ENCODE measurements around the gene USP6NL.
"Not testable (repeated sequence)": the region's sequence is repeated elsewhere in the genome, so short reads cannot be mapped to it uniquely, and the experiment has no call there.

The USP6NL gene

DNA sequence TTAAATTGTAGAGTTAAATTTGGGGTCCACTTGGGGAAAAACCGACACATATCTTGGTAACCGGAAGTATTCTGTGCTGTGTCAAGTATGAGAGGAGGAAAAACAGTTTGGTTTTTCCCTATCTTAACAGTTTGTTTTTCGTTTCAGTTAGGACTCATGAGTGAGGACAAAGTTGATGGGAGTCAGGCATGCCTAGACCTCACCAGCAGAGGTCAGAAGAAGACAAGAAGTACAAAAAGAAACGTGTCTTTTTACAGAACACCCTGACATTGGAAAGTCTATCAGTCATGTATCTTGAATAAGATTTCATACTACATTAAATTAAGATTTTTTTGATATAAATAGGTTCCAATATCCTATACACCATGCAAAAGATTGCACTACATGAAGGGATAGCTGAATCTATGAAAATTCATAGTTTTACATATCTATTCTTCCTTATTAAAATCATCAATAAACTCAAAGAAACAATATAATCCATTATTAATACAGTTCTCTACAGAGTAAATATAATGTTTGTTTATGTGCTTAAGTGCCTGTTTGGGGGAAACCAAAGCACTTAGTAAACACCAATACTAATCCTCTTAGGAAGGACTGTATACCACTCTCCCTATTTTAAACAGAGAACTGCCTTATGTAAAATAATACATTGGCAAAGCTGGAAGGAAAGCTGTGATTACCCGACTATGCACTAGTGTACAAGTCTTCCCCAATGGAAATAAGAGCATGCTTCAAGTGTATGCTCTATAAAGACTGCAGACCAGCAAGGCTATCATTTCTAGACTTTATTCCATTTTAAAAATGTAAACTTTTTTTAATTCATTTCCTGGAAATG is 95.6 kb downstream of the USP6NL start:
- no peak for DNase-seq (ENCODE audit: low read depth)

DNA sequence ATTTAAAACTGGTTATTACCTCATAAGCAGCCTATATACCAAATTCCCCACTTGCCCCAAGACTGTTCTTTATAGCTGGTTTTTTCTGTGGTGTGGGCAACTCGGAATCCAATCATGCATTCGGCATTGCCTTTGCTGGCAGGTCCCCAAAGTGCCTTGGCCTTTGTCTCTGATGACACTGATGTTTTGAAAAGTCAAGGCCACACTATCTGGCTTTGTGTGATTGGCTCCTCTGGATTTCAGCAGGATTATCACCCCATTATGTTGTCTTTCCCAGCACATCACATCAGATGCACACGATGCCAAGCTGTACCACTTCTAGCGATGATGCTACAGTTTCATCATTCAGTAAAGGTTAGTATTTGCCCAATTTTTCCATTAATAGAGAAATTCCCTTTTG is 97.7 kb downstream of the USP6NL start:
- DNase-seq (ENCODE audit: low read depth), result no peak

DNA sequence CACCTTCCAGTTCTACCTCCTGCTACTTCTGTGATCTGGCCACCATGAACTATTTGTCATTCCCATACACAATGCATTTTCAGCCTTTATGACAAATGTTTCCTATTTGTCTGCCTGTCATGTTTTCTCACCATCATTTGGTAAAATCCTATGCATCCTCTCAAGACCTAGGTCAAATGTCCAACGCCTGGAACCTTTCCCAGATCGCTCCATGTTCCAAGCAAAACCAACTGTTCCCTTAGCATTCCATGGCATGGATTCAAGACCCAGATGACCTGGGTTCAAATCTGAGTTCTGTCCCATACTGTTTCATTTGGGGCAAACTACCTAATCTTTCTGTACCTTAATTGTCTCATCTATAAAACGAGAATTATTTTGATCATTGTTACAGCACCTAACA is 98.9 kb downstream of the USP6NL start:
- no peak for DNase-seq (ENCODE audit: low read depth)

DNA sequence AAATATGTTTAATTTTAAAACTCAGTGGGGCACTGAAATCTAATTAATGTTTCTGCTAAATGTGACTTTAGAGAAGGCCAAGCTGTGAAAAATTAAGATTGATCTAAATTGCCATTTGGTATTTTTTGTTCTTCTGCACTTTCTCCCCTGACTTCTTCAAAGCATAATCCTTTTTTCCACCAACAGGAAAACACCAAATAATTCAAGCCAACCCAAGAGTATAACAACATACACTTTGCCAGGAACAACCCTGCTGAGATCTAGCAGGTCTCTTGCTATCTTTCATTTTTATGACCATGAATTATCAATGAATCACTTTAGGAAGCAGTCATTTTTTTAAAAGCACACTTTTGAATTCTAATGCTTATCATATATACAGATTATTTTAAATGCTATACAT is 100.1 kb downstream of the USP6NL start:
- DNase-seq (ENCODE audit: low read depth), result no peak

DNA sequence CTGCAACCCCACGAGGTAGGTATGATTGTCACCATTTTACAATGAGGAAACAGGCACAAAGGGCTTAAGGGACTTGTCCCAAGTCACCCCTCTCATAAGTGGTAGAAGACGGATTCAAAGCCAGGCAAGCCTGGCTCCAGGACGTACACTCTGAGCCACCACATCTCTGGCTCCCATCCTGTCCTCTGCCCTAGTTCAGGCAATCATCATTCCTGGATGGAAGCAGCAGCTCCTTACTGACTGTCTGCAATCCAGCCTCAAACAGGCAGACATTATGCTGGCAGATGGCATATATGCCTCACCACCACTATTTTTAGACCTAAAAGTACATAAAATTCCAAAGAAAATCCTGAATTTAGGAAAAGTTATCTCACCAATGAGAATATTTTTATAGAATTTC is 100.7 kb downstream of the USP6NL start:
- DNase-seq (ENCODE audit: low read depth), result no peak

DNA sequence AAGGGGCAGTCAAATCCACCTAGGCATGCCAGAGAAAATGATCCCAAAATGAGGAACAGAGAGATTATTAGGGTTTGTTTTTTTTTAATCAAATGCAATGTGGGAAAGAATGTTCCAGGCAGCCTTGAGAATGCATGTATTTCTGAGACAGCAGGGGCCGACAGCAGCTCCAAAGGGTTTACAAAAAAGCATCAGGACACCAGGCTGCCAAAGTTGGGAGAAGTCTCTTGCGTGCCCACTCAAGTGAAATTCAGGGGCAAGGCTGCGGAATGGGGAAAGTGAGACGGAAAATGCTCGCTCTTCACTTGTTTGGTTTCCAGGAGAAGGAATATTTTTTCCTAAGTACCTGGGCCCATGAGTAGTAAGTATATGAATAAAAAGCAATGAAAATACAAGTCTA is 101.2 kb downstream of the USP6NL start:
- DNase-seq (ENCODE audit: low read depth), result no peak

DNA sequence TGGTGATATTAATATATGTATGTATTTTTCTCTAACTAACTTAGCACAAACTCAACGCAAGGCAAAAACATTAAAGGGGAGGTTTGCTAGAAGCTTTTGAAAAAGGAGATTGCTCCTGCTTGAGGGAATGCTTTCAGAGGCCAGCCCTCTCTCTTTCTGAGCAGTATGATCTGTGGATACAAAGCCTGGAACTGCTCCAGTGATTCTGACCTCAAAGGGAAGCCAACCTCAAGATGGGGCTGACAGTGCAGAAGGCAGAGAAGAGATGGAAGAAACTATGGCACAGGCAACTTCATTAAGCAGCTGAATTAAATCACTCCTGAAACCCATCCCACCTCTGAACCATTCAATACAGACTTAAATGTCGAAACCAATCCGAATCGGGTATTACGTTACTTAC is 102.4 kb downstream of the USP6NL start:
- no peak for DNase-seq (ENCODE audit: low read depth)

DNA sequence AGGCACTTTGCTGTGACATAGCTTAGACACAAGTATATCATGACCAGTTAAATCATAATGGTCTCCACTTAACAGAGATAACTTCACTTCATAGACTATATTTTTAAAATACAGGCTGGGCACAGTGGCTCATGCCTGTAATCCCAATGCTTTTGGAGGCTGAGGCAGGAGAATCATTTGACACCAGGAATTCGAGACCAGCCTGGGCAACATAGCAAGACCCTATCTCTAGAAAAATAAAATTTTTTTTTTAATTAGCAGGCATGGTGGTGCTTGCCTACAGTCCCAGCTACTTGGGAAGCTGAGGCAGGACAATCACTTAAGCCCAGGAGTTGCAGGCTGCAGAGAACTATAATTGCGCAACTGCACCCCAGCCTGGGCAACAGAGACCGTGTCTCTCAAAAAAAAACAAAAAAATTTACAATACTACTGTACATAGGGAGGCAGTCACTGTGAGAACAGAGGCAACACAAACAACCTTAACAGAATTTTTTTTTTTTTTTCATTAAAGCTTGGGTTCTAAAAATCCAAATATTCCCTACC is 105.1 kb downstream of the USP6NL start:
- DNase-seq (ENCODE audit: low read depth), result no peak

DNA sequence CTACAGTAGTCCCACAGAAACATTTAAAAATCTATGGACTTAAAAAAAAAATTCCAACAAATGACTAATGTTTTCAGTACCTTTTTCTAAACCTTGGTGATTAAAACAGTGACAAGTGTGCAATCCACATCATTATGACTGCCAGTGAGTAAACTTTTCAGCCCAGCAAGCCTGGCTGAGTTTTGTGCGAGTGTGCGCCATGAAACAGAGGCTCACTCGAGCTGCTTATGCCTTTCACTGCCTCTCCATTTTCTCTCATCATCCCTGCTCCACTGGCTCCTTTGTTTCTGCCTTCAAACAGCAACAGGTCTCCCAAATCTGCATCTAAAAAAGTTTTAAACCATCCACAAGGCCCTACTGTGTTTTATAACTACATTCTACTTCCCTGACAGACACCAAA is 105.8 kb downstream of the USP6NL start:
- no peak for DNase-seq (ENCODE audit: low read depth)

DNA sequence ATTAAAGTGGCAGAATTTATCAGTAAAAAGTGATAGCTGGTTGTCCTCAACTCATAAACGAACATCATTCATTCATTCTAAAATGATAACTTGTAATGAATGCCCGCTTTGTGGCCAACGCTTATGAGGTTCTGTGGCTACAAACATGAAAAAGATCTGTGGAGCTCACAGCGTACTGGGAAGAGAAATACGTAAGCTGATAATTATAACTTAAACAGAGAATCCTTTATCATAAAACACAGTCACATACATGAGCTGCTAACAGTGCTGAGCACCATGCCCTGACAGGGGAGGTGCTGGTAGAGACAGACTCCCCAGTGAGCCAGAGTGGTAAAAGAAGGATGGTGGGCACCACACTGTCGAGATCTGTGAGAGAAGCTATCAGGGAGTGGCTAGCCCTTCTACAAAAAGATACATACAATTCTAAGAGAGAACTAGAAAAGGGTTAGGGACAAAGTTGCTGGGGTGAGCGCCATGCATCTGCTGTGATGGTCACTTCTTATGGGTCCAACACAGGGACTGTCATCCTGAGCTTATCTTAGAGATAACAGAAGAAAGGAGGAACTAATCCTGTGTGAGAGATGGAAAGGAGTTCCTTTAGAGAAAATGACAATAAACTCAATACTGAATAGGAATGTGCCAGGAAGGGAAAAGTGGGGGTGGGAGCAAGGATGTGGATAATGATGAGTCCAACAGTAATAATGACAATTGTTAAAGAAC is 106.7 kb downstream of the USP6NL start:
- no peak for DNase-seq (ENCODE audit: low read depth)

DNA sequence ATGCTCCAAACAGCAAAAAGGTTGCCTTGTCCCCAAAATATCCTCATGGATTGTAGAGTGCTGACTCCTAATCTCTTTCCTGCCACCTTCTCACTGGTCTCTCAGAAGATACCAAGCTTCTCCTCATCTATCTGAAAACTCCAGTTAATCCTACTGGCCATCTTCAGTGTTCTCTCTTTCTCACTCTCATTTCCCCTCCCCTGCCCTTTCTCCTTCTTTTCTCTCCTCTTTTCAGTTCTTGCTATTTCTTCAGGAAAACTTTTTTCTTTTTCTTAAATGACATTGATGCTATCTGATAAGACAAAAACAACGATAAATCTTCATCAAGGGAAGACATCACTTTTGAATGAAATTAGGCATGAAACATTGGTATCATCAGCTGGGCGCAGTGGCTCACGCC is 109.8 kb downstream of the USP6NL start:
- no peak for DNase-seq (ENCODE audit: low read depth)

DNA sequence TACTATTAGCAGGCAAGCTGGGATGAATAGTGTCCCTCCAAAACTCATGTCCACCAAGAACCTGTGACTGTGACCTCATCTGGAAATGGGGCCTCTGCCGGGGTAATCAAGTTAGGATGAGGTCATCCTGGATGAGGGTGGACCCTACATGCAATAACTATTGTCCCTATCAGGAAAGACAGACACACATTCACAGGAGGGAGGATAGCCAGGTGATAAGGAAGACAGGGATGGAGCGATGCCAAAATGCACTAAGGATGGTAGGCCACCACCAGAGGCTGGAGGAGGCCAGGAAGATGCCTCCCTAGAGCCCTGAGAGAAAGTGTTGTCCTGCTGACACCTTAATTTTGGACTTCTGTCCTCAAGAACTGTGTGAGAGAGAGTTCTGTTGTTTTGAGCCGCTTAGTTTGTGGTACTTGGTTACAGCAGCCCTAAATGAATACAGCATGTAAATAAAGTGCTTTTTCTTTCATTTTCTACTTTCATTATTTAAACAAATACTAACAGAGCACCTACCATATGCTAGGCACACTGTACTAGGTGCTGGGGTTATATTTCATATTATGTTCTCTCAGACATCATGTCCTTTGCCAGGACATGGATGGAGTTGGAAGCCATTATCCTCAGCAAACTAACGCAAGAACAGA is 111.9 kb downstream of the USP6NL start:
- no peak for DNase-seq (ENCODE audit: low read depth)

DNA sequence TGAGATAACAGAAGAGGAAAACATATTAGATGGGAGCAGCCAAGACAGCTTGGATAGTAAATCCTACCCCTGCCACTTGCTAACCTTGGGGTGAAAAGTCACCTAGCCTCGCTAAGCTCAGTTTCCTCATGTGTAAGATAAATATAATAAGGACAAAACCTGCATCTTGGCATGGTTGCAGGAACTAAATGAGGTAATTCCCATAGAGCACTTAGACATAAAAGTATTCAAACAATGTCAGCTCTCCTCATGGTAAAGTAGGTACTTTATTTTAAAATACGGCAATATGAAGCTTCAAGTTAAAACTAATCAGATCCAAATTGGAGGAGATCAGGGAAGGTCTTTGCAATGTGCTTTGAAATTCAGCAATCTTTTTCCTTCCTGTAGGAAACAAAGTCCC is 113.1 kb downstream of the USP6NL start:
- no peak for DNase-seq (ENCODE audit: low read depth)

DNA sequence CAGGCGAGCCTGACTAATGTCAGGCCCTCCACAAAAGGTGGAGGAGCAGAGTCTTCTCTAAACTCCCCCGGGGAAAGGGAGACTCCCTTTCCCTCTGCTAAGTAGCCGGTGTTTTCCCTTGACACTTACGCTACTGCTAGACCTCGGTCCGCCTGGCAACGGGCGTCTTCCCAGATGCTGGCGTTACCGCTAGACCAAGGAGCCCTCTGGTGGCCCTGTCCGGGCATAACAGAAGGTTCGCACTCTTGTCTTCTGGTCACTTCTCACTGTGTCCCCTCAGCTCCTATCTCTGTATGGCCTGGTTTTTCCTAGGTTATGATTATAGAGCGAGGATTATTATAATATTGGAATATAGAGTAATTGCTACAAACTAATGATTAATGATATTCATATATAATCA is 116.5 kb downstream of the USP6NL start:
- DNase-seq (ENCODE audit: low read depth), result not testable (repeated sequence)

DNA sequence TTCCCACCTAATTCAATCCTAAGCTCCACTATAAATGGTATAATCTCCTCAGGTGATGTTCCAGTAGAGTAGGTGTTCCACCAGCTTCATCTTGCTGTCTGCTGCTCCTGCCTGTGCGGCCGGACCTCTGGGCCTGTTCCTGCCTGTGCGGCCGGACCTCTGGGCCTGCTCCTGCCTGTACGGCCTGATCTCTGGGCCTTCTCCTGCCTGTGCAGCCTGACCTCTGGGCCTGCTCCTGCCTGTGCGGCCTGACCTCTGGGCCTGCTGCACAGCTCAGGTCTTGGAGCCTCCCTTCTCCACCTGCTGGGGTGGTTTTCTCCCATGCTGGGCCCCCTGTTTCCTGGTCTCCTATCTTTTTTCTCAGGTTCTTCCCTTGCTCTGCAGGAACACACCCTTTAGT is 117.8 kb downstream of the USP6NL start:
- DNase-seq (ENCODE audit: low read depth), result no peak

DNA sequence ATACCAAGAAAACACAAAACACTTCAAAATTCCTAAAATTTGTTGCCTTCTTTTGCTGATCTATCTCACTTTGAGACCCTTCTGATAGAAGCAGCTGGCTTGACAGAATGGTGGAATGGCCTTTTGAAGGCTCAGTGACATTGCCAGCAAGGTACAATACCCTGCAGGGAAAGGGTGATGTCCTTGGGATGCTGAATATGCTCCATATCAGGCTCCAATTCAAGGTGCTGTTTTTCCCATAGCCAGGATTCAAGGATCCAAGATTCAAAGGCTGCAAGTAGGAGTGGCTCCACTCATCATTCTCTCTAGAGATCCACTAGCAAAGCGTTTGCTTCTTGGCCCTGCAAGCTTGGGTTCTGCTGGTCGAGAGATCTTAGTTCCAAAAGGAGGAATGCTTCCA is 120.4 kb downstream of the USP6NL start:
- DNase-seq (ENCODE audit: low read depth), result no peak

DNA sequence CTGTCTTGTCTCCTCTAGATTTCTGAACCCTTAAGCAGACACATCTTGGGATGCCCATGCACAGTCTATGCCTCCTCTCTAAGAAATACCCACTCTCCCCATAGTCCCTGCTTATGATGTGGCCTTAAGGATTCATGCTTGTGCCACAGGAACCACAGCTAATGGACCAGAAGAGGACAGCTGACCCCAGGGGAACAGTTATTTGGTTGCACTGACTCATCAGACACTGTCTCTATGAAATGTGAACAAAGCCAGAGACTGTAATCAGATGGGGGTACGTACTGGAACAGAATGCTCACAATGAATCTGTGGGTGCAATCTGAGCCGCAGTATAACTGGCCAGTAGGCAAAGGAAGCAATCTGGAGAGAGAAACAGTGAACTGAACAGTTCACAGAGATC is 121.9 kb downstream of the USP6NL start:
- DNase-seq (ENCODE audit: low read depth), result no peak

DNA sequence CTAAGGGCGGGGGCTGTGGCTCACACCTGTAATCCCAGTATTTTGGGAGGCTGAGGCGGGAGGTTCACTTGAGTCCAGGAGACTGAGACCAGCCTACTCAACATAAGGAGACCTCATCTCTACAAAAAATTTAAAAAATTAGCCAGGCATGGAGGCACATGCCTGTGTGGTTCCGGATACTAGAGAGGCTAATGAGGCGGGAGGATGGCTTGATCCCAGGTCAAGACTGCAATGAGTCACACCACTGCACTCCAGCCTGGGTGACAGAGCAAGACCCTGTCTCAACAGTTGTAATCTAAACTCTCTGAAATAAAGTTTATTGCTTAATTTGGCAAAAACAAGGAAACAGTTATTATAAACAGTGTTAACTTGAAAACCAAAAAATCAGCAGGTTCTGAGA is 123.3 kb downstream of the USP6NL start:
- no peak for DNase-seq (ENCODE audit: low read depth)

DNA sequence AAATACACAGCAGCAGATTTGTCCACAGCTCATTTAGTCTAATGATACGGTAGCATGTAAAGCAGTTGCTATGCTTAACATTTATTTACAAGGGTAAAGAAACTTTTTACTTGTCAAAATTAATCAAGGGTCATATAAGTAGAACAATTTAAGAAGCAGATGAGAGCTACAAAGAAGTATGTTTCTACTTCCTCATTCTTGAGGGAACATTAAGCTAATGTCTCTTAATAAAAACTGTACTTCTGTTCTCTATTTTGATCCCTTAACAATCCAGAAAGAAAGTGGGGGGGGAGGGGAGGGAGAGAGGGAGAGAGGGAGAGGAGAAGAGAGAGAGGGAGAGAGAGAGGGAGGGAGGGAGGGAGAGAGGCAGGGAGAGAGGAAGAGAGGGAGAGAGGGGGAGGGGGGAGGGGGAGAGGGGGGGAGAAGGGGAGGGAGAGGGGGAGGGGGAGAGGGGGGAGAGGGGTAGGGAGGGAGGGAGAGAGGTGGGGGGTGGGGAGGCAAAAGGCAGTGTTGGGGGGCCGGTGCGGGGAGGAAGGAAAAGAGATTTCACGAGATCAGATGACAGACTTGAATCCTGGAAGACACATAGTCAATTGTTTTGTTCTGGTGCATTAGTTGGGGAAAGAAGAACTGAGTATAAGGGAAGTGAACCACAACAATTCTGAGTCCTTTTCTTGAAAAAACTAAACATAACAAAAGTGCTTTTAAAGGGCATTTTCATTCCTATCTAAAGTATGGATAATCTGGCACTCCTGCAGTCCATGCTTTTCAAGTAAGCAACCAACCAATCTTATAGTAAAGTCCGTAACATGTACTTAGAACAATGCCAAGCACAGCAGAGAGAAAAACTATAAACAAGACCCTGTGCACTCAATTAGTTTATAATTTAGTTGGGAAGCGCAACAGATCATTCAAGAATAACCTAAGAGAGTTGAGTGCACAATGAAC is 128.0 kb downstream of the USP6NL start:
- no peak for DNase-seq (ENCODE audit: low read depth)

DNA sequence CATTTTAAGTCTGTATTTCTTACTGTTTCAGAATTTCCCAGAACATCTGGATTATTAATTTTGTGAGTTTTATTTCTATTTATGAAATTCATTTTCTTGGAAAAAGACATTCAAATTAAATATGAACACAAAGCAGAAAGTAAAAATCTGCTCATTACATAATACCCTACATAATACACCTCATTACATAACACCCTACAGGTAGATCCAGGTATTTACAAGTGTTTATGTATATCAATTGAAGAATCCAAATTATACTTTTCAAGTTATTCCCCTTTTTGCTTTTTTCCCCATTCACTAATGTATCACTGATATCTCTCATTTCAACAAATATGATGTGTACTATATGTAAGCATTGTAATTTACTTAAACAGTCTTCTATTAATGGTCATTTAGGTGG is 129.1 kb downstream of the USP6NL start:
- DNase-seq (ENCODE audit: low read depth), result no peak

DNA sequence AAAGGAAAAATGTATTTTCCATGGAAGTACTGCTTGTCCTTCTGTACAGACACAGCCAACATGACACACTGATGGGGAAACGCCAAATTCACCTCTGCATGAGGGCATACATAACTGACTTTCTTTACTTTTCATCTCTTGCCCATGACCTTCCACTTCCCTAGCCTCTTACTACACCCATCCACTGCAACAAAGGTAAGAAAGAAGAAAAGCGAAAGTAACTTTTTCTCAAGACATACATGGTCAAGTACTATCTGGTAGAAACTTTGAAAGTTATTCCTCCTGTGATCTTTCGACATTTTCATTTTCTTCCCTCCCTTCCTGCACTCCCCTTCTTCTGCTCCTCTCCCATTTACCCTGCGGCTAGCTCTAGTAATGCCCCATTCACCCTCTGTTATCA is 130.8 kb downstream of the USP6NL start:
- no peak for DNase-seq (ENCODE audit: low read depth)

DNA sequence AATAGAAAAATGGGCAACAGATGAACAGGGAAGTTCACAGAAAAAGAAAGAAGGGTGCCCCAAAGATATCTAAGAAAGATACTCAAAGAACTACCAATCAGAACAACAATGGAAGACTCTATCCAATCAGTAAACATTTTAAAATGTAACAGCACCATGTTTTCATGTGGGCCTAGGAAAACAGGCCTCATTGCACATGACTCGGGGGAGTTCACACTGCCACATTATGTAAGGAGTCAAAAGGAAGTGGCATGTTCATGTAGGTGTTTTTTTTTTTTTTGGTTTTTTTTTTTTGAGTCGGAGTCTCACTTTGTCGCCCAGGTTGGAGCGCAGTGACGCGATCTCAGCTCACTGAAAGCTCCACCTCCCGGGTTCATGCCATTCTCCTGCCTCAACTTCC is 132.2 kb downstream of the USP6NL start:
- DNase-seq (ENCODE audit: low read depth), result no peak

All from stimulated activated CD8-positive, alpha-beta memory T cell treated with anti-CD3 and anti-CD28 coated beads, Interleukin-12 subunit alpha, Interleukin-12 subunit beta, amount 100 ng/mL, for 4 hours (primary cell).